Astrocyte (in vitro differentiated cells and primary cell): ENCODE results near the gene THSD8. TPM values are rescaled to one million over a fixed set of nuclear protein-coding genes. Genes with fewer than 3 reads are reported as not detected.

ENCODE experiments used
- DNase-seq: peaks from one replicate; pipeline ENCODE4 v3.0.0-alpha.2; 2010; ENCODE audit warnings: low read depth
- FAIRE-seq: peaks from 2 replicates; lab custom pipeline; 2011; peaks lifted over from hg19 to GRCh38; lab: Jason Lieb, UNC
- H2AFZ ChIP-seq: 2 replicates; pipeline ENCODE4 v1.6.0; 2012; ENCODE audit warnings: low read depth, low read length, inconsistent platforms
- H3K27ac ChIP-seq: 2 replicates; pipeline ENCODE4 v1.5.1; 2011; ENCODE audit warnings: low read depth, low read length, inconsistent platforms
- H3K27me3 ChIP-seq: 2 replicates; pipeline ENCODE4 v1.6.0; 2011; ENCODE audit warnings: low read length, inconsistent platforms; ENCODE audit not compliant: insufficient read depth
- H3K36me3 ChIP-seq: 2 replicates; pipeline ENCODE4 v1.5.1; 2011; ENCODE audit warnings: low read length, inconsistent platforms; ENCODE audit not compliant: insufficient read depth
- H3K4me1 ChIP-seq: 2 replicates; pipeline ENCODE4 v1.5.1; 2011; ENCODE audit warnings: low read length, inconsistent platforms; ENCODE audit not compliant: insufficient read depth
- H3K4me2 ChIP-seq: 2 replicates; pipeline ENCODE4 v1.6.0; 2012; ENCODE audit warnings: low read length, inconsistent platforms
- H3K4me3 ChIP-seq: 2 replicates; pipeline ENCODE4 v1.5.1; 2011; ENCODE audit warnings: low read depth, mild to moderate bottlenecking, low read length, inconsistent platforms; ENCODE audit not compliant: insufficient read depth
- H3K79me2 ChIP-seq: 2 replicates; pipeline ENCODE4 v1.6.0; 2012; ENCODE audit warnings: mild to moderate bottlenecking, low read length, inconsistent platforms; ENCODE audit not compliant: insufficient read depth
- H3K9ac ChIP-seq: 2 replicates; pipeline ENCODE4 v1.6.0; 2012; ENCODE audit warnings: mild to moderate bottlenecking, low read length, inconsistent platforms
- H3K9me3 ChIP-seq: 2 replicates; pipeline ENCODE4 v1.5.1; 2012; ENCODE audit warnings: low read depth, mild to moderate bottlenecking, low read length, inconsistent platforms; ENCODE audit not compliant: insufficient read depth
- H4K20me1 ChIP-seq: 2 replicates; pipeline ENCODE4 v1.6.0; 2012; ENCODE audit warnings: low read length, inconsistent platforms; ENCODE audit not compliant: insufficient read depth
- H3K27ac Mint-ChIP-seq: one replicate; pipeline ENCODE4 v1.8.0; 2021; ENCODE audit warnings: mild to moderate bottlenecking, mixed read lengths; ENCODE audit not compliant: unreplicated experiment
- H3K27me3 Mint-ChIP-seq: one replicate; pipeline ENCODE4 v1.8.0; 2021; ENCODE audit warnings: low read depth, mixed read lengths; ENCODE audit not compliant: unreplicated experiment
- H3K36me3 Mint-ChIP-seq: one replicate; pipeline ENCODE4 v1.8.0; 2021; ENCODE audit warnings: low read depth, mixed read lengths; ENCODE audit not compliant: unreplicated experiment
- H3K4me1 Mint-ChIP-seq: one replicate; pipeline ENCODE4 v1.8.0; 2021; ENCODE audit warnings: low read depth, mixed read lengths; ENCODE audit not compliant: unreplicated experiment
- H3K4me3 Mint-ChIP-seq: one replicate; pipeline ENCODE4 v1.8.0; 2021; ENCODE audit warnings: mild to moderate bottlenecking, moderate library complexity, mixed read lengths; ENCODE audit not compliant: unreplicated experiment
- H3K9me3 Mint-ChIP-seq: one replicate; pipeline ENCODE4 v1.8.0; 2021; ENCODE audit warnings: mild to moderate bottlenecking, mixed read lengths; ENCODE audit not compliant: unreplicated experiment
- CTCF ChIP-seq: IDR thresholded peaks from 2 replicates; pipeline ENCODE4 v1.5.1; 2011; ENCODE audit warnings: low read depth, mild to moderate bottlenecking, inconsistent platforms, low read length, moderate library complexity; ENCODE audit not compliant: insufficient read depth
- EZH2 ChIP-seq: IDR thresholded peaks from 2 replicates; pipeline ENCODE4 v1.6.1; 2012; ENCODE audit warnings: mild to moderate bottlenecking, low read length, inconsistent platforms; ENCODE audit not compliant: insufficient read depth
- total RNA-seq: library from RNA; stranded (reverse); gene quantifications from 2 replicates; pipeline ENCODE4 v1.2.1, GENCODE V29; 2021

Gene THSD8
- total RNA-seq, 1 donor from 2014 or later, result 3.6 TPM

- Mint-ChIP-seq H3K27ac (no peak overlapping the region), H3K9me3 (no peaks in the 10 kb centered on the region), H3K36me3 (peaks cover 2% of the 10 kb centered on the region), H3K27me3 (no peaks in the 10 kb centered on the region), H3K4me1 (peaks cover 21% of the 10 kb centered on the region), H3K4me3 (peak overlapping the region; percentile 90)
- Histone ChIP-seq H2AFZ (no peak overlapping the region), H3K9me3 (no peaks in the 10 kb centered on the region), H3K27ac (no peak overlapping the region), H3K9ac (no peak overlapping the region), H3K79me2 (peaks cover 22% of the 10 kb centered on the region), H3K4me1 (peaks cover 22% of the 10 kb centered on the region), H3K4me3 (no peak overlapping the region), H3K36me3 (no peaks in the 10 kb centered on the region), H3K27me3 (no peaks in the 10 kb centered on the region), H3K4me2 (no peak overlapping the region), H4K20me1 (peaks cover 21% of the 10 kb centered on the region)
- DNase-seq, result no peak
- no peak for FAIRE-seq
- no peak for TF ChIP-seq CTCF
- TF ChIP-seq EZH2, result no peak
Measured at GRCh38 chr19:12794971-12795381, 6.9 kb upstream of the THSD8 start.

GRCh38 chr19:12796146-12797071 lies 5.5 kb upstream of the THSD8 start:
- Histone ChIP-seq H3K27ac (no peak overlapping the region), H3K9ac (peak overlapping the region; percentile 6), H3K27me3 (no peaks in the 10 kb centered on the region), H2AFZ (no peak overlapping the region), H3K4me3 (no peak overlapping the region), H3K4me1 (peaks cover 22% of the 10 kb centered on the region), H3K4me2 (peak overlapping the region; percentile 52), H4K20me1 (peaks cover 30% of the 10 kb centered on the region), H3K9me3 (no peaks in the 10 kb centered on the region), H3K79me2 (peaks cover 31% of the 10 kb centered on the region), H3K36me3 (no peaks in the 10 kb centered on the region)
- no peaks in the 10 kb centered on the region for H3K9me3 Mint-ChIP-seq
- DNase-seq, result no peak
- TF ChIP-seq CTCF, result peak; percentile 92
- no peak for TF ChIP-seq EZH2
- H3K36me3 Mint-ChIP-seq, result peaks cover 2% of the 10 kb centered on the region
- H3K4me3 Mint-ChIP-seq, result peak overlapping the region; percentile 62
- FAIRE-seq, result no peak
- H3K27me3 Mint-ChIP-seq, result no peaks in the 10 kb centered on the region
- peaks cover 13% of the 10 kb centered on the region for H3K4me1 Mint-ChIP-seq
- peak overlapping the region; percentile 90 for H3K27ac Mint-ChIP-seq
